D341Med (cell line): Measurements from ENCODE around the gene IRF2.

Source experiments
- DNase-seq: peaks from one replicate; pipeline ENCODE4 v3.0.0; 2012; ENCODE audit warnings: low spot score

The IRF2 gene

DNA sequence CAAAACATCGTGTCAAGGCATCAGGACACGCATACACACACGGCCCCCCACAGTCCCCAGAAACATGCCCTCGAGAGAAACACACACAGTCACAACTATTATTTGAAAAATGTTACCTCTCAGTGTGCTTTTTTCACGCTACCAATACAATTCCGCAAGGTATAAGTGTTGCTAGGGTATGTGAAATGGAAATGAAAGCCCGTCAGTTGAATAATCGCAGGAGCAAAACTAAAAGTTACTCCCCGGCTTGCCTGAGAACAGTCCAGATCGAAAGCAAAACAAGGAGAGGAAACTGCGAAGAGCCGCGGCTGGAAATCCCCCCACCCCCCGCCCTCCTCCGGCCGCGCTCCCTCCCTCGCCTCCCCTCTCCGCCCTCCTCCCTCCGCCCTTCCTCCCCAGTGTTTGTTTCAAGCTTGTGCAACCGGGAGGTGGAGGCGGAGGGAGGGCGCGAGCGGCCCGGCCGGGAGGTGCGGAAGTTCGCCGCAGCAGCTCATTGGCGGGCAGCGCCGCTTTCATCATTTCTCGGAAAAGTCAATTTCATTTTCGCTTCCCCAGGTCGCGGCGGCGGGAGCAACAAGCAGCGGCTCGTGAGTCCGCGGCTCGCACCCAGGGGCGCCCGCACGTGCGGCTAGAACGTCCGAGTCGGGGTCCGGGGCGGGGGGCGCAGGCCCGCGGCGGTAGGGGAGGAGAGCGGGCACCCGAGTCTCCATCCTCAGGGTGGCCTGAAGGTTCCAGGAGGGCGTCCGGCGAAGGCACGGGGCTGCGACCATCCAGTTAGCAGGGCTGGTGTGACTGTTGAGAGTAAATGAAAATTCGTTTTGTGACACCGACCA, at the start of gene IRF2:
TSS of gene IRF2 (minus strand) at position 288 of the 833 bp plus-strand sequence. CDS start 45,486 bp downstream, outside the sequence.
- DNase-seq = peak; percentile 94

DNA sequence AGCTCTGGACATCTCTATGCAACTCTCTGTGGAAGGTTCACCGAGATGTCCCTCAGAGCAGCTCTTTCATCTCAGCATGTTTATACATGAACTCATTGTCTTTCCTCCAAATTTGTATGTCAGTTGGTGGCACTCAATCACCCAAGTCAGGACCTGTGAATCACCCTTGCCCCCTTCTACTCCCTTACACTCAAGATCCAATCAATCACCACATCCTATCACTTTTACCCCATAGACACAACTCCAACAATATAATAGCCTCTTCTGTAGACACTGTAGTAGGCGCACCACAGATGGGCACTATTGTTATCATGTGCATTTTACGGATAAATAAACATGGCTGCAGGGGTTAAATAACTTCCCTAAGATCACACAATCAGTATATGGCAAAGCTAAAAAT, 41.3 kb upstream of the IRF2 start:
- DNase-seq = no peak

DNA sequence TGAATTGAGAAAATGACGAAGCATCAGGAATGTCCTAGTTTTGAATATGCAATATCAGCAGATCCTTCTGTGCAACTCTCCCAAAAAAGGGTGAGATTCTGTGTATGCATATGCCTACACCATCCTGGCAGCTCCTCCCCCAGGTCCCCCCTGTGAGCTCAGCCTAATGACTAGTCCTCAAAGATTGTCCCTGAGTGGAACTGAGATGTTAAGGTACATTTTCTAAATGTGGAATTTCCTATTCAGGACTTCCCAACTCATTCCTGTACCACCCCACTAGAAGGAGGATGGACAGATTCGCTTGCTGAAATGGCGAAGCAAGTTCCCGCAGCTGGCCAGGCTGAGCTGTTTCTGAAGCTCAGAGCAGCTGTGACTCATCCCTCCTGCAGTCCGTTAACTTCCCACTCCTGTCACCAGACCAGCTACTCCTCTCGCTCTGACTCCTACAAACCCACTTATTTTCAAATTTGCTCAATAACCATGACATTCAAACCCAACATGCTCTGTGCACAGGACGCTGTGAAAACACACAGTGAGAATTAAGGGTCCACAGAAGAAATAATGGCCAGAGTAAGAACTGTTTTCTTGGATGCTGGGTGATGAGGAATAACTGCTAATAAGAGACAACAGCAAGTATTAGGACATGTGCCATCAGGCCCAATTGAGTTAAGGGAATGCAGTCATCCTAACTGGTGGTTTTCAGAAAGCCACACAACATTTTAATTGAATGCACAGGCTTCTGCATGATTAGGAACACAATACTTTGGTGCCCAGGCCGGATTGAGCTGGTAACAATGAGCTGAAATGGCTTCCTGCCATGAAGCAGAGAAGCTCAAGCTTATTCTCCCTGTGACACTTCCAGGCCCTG, 40.0 kb upstream of the IRF2 start:
- no peak for DNase-seq

DNA sequence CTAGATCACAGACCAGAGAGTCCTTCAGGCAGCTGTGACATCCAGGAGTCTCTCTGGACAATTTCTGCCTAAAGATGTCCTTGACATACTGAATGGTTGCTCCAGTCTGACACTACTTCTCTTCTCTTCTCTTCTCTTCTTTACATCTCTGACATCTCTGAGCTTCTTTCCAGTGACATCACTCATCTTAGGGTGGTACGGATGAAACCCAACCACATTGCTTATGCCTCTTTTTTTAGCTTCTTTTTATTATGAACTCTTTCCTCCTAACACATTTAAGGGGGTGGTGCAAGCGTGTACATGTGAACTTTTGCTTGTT, 39.4 kb upstream of the IRF2 start:
- DNase-seq = no peak

DNA sequence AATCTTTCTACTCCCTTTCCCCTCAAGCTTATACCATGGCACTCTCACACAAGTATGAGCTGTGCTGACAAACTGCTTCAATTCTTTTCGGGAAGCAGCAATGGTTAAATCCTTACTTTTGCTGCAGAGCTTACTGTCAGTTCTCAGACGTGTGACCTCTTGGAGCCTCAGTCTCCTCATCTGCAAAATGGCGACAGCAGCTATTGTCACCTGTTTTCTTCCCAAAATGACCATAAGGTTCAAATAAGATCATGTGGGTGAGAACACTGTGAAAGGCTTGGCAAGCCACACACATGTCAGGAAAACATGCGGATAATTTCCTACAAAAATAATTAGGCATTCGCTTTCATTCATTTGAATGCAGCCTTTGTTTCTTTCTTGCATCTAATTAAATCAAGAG, 36.8 kb upstream of the IRF2 start:
- no peak for DNase-seq

DNA sequence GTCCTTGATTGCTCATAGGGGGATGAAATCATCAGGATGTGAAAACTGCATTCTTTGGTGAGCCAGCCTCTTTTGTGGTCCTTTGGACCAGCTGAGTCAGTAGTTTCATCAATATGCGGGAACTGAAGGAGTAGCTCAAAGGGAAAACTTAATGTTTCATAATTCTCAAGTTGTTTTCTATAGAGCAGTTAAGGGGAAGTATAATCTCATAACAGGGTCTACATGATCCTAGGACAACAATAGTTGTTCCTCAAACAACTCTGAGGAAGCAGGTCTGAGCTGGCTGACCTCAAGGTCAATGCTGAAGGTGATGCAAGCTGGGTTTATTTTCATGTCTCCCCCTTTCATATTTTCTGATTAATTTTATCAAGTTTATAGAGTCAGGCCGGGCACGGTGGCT, 36.1 kb upstream of the IRF2 start:
- no peak for DNase-seq

DNA sequence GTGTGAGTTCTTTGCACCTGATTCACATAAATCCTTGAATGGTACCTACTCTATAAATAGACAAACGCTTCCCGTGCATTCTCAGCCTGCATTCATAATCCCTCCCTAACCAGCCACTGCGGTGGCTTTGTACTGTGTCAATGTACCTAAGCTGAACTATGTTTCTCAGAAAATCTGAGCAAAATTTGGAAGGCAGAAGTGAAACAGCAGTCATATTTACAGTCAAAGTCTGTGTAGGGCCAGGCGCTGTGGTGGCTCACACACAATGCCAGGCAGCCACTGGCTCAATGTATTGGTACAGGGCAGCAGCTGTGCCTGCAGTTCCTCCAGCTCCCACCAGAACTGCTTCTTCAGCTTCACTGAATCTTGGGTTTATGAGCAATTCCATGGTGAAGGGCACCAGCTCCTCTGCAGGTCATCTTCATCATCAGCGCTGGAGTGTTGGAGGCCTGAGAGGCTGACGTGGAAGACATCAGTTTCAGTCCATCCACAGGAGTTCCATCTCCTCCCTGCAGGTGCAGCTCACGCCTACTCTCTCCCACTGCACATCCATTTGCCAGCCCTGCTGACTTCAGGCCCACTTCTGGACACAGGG, 32.3 kb upstream of the IRF2 start:
- DNase-seq = no peak

DNA sequence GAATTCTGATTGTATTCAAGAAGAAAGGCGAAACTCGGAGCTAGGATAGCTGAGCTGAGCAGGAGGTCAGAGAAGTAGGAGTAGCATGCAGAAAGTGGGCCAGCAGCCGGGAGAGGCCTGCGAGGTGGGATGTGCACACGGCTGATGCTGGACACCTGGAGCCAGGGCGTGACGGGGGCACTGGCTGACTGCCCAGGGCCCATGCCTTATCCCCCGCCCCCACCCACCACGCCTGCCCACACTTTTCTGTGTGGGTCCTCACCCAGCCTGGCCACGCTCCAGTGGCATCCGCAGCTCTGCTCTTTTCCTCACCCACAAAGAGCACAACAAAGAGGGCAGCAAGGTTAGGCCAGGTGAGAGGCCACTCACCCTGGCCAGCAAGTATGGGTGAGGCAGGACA, 30.0 kb upstream of the IRF2 start:
- DNase-seq = no peak

DNA sequence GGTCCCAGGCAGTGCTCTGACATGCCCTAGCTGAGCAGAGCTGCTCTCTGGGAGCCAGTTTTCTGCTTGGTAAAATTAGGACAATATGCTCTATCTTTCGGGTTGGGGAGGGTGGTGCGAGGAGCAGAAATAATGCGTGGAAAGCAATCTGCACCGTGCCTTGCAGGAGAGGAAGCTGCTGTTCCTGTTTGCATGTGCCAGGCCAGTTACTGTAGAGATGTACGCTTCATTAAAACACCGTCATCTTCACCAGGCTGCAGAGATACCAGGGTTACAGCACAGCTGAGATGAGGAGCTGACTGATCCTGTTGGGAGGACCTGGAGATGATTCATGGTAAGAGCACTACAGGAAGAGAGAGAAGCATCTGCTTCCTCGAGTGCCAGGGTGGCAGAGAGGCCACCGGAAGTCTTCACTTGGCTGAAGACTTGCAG, 29.5 kb upstream of the IRF2 start:
- DNase-seq = no peak

DNA sequence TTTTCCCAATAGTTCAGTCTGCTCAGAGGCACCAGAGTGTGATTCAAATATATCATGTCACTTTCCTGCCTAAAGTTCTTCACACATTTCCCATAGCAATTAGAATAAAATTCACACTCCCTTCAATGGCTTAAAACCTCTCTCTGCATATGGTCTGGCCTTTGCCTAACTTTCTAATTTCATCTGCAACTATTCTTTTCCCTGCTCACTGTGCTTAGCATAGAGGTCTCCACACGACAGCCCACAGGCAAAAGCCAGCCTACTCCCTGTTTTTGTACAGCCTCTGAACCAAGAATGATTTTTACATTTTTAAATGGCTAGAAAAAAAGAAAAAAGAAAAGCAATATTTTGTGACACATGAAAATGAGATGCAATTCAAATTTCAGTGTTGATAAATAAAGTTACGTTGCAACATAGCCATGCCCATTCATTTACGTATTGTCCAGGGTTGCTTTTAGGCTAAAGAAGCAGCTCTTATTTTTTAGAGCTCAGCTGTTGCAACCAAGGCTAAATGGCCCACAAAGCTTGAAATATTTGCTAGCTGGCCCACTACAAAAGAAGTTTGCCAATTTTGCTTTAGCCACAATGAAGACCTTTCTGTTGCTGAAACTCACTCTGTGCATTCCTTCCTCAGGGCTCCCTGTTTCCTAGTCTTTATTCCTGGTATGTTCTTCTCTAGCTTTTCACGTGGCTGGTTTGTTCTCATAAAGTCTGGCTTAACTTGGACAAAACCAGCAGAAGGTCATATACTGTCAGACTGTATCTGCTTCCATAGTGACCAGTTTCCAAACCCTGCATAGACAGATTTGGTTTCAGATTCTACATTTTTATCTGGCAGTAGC, 26.6 kb upstream of the IRF2 start:
- no peak for DNase-seq

DNA sequence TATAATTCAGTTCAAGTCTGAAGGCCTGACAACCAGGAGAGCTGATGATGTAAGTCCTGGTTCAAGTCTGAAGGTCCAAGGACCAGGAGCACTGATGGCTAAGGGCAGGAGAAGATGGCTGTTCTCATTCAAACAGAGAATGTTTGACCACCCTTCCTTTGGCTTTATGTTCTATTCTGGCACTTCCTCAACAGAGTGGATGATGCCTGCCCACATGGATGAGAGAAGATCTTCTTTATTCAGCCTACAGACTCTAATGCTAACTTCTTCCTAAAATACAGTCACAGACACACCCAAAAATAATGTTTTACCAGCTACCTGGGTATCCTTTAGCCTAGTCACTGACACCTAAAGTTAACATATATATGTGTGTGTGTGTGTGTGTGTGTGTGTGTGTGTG, 25.6 kb upstream of the IRF2 start:
- no peak for DNase-seq

DNA sequence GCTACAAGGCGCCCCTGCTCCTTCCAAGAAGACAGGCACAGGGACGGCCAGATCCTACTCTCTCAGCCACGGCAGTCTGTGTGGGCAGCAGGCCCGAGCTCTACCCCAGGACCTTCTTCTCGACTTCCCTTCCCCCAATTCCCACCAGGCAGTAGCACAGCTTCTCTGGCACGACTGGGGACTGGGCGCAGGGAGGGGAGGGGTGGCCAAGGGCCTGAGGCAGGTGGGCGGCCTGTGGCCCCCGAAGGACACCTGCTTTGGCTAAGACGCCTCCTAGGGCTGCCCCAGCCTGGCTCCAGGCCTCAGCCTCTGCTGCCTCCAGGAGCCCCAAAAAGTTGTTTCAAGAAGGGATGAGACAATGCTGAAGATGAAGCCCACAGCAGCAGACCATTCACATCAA, 24.2 kb upstream of the IRF2 start:
- no peak for DNase-seq

DNA sequence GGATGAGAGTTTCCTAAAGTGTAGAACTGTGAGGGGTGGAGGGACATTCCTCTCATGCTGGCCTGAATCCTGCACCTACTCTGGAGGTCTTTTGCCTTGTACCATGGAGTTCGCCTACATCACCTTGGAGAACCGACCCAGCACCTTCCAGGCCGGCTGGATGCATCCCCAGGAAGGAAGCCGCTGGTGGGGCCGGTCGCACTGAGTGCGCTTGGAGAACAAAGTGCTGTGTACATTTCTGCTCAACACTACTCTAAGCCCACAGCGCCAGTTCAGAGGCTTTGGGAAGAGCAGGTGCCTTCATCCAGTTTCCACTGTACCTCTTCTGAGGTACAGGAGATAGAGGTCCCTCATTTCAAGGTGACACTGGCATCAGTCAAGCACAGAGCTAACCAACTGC, 15.4 kb upstream of the IRF2 start:
- no peak for DNase-seq

DNA sequence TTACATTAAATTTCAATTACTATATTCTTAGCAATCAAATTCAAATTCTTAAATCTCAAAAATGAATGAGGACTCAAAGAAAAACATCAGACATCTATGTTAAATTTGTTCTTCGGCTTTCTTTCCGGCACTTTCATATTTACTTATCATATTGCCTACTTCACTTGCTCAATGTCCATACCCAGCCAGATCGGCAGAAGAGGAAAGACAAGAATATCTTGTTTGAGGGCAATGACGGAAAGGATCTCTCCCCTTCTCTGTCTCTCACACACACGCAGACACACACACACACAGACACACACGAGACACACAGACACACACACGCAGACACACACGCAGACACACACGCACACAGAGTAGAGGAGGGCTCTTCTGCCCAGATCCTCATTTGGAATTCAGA, 13.2 kb upstream of the IRF2 start:
- no peak for DNase-seq

DNA sequence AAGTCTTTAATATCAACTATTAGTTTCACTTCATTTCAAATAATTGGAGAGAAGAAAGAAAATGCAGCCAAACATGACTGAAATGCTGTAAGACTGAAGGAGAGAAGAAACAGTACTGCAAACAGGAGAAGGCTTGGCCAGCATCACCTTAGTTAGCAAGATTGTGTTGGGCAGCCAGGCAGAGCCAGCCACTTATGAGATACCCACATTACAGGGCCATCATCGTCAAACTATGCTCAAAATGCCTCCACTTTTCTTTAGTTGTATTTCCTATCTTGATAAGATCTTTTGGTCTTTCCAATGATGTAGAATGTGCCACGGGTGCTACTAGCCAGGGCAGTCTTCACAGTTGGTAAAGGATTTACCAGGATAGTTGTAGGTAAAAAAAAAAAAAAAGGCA, 10.9 kb upstream of the IRF2 start:
- DNase-seq = no peak

DNA sequence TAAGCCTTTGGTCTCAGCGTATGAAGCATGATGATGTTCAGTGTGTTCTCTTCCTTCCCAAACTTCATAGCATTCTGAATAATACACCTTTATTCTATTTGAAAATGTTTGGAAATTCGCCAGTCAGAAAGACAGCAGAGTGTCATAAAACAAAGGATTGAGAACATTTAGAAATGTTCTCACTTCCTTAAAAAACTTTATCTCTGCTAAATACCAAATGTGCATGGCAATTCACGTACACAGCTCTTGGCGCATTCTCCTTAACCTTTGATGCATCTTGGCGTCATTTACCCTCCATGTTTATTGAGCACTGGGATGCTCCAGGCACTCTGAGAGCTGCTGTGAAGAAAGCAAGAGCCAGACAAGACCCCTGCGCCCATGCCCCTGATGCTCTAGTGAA, 7.2 kb upstream of the IRF2 start:
- DNase-seq = no peak

DNA sequence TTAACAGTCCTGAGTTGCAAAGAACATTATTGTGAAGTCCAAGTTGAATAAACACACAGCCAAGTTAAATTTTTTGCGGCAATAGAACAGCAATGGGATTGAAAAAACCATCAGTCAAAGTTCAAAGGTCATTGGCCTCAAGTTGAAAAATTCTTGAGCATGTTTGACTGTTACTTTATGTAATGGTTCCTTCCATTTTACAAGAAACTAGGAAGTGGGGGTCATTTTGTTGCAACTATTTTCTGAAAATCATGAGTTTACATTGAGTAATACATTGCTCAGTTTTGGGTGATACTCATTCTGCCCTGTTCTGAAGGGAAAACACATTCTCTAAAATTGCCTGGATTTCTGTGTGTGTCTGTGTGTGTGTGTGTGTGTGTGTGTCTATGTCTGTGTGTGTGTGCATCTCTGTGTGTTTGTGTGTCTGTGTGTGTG, 5.2 kb upstream of the IRF2 start:
- no peak for DNase-seq

DNA sequence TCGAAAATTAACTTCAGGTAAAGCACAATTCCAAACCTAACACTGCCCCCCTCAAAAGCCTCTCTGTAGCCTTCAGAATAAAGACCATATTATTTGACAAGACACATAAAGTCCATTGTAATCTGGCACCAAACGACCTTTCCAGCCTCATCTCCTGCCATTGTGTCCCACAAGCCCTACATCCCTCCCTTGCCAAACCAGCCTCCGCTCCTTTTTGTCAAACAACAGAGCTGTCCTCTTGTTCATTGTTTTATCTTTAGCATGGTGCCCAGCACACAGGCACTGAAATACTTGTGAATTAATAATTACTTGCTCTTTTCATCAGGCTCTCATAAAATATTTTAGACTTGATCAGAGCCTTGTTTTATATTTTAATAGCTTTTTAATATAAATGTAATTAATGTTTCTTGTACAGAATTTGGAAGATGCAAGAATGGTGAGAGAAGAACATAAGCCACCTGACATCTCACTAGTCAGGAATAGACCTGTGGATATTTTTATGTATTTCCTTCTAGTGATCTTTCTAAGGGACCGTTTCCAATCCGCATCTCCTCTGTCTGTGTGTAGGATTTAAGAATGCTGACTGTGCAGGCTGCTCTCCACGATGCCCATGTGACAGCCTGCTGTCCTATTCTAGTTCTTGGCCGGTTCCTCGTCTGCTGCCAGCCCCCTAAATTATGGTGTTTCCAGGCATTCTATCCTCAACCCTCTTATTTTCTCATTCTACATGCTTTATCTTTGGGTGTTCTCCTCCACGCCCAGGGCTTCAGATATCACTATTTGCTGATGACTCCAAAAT, 3.0 kb upstream of the IRF2 start:
- no peak for DNase-seq

DNA sequence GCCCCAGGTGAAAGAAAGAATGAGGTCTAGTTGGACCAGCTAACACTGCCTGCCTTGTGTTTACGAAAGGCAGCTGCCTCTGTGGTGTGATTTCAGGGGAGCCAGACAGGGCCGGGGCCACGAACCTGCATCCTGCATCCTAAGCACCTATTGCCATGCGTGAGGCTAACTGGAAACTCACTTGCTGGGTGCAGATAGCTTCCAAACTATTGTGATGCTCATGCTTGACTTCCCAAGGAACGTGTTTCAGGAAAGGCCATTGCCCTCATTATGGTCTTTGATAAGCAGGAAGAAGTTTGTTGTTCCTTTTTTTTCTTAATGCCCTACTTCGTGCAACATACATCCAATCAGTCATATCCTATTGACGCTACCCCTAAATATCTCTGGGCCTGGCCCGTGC, 2.3 kb upstream of the IRF2 start:
- DNase-seq = no peak

DNA sequence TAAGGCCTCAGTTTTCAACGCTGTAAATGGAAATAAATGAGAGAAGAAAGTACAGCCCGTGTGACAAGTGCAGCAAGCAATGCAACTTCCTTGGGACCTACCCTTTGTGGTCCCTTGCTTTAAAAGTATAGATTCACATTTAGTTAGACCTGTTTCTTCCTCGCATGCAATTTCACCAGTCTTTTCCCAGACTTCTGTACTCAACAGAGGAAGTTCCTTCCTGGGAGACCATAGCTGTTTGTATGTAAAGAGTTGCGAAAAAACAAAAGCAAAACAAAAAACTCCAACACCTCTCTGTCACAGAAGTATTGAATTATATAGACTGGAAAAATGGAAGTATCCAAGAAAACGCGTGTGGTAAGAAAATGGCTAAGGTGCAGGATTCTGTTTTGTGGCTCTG, 1.1 kb upstream of the IRF2 start:
- no peak for DNase-seq

DNA sequence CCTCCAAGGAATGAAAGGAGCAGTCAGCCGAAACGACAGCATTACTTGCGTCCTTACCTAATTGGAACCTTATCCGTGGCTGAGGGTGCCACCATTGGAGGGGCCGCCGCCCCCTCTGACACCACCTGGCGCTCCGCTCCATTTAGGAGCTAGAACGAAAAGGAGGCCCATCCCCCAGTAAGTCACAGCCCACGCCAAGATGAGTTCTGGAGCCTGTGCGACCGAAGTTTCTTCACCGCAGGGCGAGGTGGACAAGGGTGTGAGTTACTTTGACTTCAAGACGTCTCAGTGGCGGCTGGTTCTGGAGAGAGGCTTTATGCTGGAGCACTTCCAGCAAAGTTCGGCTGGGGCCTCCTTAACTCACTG, 729 bp upstream of the IRF2 start:
- no peak for DNase-seq
